ENCODE results near the gene NDUFAF2. TPM values are rescaled to one million over a fixed set of nuclear protein-coding genes. Genes with fewer than 3 reads are reported as not detected.

The NDUFAF2 gene
- total RNA-seq, 1 experiment from 2014 or later: 120 TPM

- DNase-seq (ENCODE audit: unreplicated experiment): no peak
- POLR2A ChIA-PET: interaction anchor here (0.7 kb wide), 1 partner anchor 20 kb away, joined by 3 read pairs; no protein-coding TSS in a partner anchor
- H3K36me3 Mint-ChIP-seq (ENCODE audit: insufficient read depth, unreplicated experiment): peaks cover 7% of the 10 kb centered on the region
- no peaks in the 10 kb centered on the region for H3K4me1 Mint-ChIP-seq (ENCODE audit: insufficient read depth, unreplicated experiment)
- no peak overlapping the region for H3K4me3 Mint-ChIP-seq (ENCODE audit: unreplicated experiment)
- H3K9me3 Mint-ChIP-seq (ENCODE audit: unreplicated experiment): peaks cover 11% of the 10 kb centered on the region
- intact Hi-C loops (cut with micrococcal nuclease): no loop called here
- CTCF ChIA-PET: interaction anchor here (0.5 to 1.5 kb wide), 2 partner anchors 61 to 307 kb away, joined by 3 to 5 read pairs; no protein-coding TSS in a partner anchor
- no peaks in the 10 kb centered on the region for H3K27me3 Mint-ChIP-seq (ENCODE audit: insufficient read depth, unreplicated experiment)
- no peak for TF ChIP-seq CTCF (IDR thresholded peaks at IDR 0.05; ENCODE audit: unreplicated experiment)
- no TSS peak for BruUV-seq (replicated peaks)
- no peak overlapping the region for H3K27ac Mint-ChIP-seq (ENCODE audit: low read depth, unreplicated experiment)
Observed at GRCh38 chr5:60993875-60994571, 49.0 kb downstream of the NDUFAF2 start.

GRCh38 chr5:60996368-60996767 lies 51.4 kb downstream of the NDUFAF2 start:
- no peak for TF ChIP-seq CTCF (IDR thresholded peaks at IDR 0.05; ENCODE audit: unreplicated experiment)
- Mint-ChIP-seq H3K4me1 (ENCODE audit: insufficient read depth, unreplicated experiment) (peaks cover 6% of the 10 kb centered on the region), H3K9me3 (ENCODE audit: unreplicated experiment) (no peaks in the 10 kb centered on the region), H3K27me3 (ENCODE audit: insufficient read depth, unreplicated experiment) (no peaks in the 10 kb centered on the region), H3K4me3 (ENCODE audit: unreplicated experiment) (no peak overlapping the region), H3K27ac (ENCODE audit: low read depth, unreplicated experiment) (no peak overlapping the region), H3K36me3 (ENCODE audit: insufficient read depth, unreplicated experiment) (peaks cover 7% of the 10 kb centered on the region)
- BruUV-seq (replicated peaks): no TSS peak
- DNase-seq (ENCODE audit: unreplicated experiment): no peak
- ChIA-PET CTCF (interaction anchor here (0.6 to 1.0 kb wide), 3 partner anchors 15 to 129 kb away, joined by 3 to 4 read pairs (median 3); no protein-coding TSS in a partner anchor), POLR2A (no interaction called here)
- intact Hi-C loops (cut with micrococcal nuclease): no loop called here

- Mint-ChIP-seq H3K9me3 (ENCODE audit: unreplicated experiment) (no peaks in the 10 kb centered on the region), H3K27ac (ENCODE audit: low read depth, unreplicated experiment) (no peak overlapping the region), H3K4me1 (ENCODE audit: insufficient read depth, unreplicated experiment) (peaks cover 6% of the 10 kb centered on the region), H3K4me3 (ENCODE audit: unreplicated experiment) (no peak overlapping the region), H3K27me3 (ENCODE audit: insufficient read depth, unreplicated experiment) (no peaks in the 10 kb centered on the region), H3K36me3 (ENCODE audit: insufficient read depth, unreplicated experiment) (peaks cover 5% of the 10 kb centered on the region)
- intact Hi-C loops (cut with micrococcal nuclease): no loop called here
- POLR2A ChIA-PET: interaction anchor here (0.7 to 1.0 kb wide), 2 partner anchors 10 to 51 kb away, joined by 3 read pairs; no protein-coding TSS in a partner anchor
- no peak for DNase-seq (ENCODE audit: unreplicated experiment)
- TF ChIP-seq CTCF (IDR thresholded peaks at IDR 0.05; ENCODE audit: unreplicated experiment): no peak
- CTCF ChIA-PET: interaction anchor here (0.6 kb wide), 1 partner anchor 36 kb away, joined by 4 read pairs; no protein-coding TSS in a partner anchor
- BruUV-seq (replicated peaks): no TSS peak
Observed at GRCh38 chr5:60997721-60998120, 52.7 kb downstream of the NDUFAF2 start.

GRCh38 chr5:61000887-61001286 lies 55.9 kb downstream of the NDUFAF2 start:
- intact Hi-C loops (cut with micrococcal nuclease): no loop called here
- ChIA-PET POLR2A (interaction anchor here (1.5 kb wide), 1 partner anchor 20 kb away, joined by 3 read pairs; no protein-coding TSS in a partner anchor), CTCF (no interaction called here)
- H3K9me3 Mint-ChIP-seq (ENCODE audit: unreplicated experiment): no peaks in the 10 kb centered on the region
- H3K27ac Mint-ChIP-seq (ENCODE audit: low read depth, unreplicated experiment): no peak overlapping the region
- H3K27me3 Mint-ChIP-seq (ENCODE audit: insufficient read depth, unreplicated experiment): no peaks in the 10 kb centered on the region
- no peak overlapping the region for H3K4me3 Mint-ChIP-seq (ENCODE audit: unreplicated experiment)
- H3K4me1 Mint-ChIP-seq (ENCODE audit: insufficient read depth, unreplicated experiment): peaks cover 6% of the 10 kb centered on the region
- no peaks in the 10 kb centered on the region for H3K36me3 Mint-ChIP-seq (ENCODE audit: insufficient read depth, unreplicated experiment)
- TF ChIP-seq CTCF (IDR thresholded peaks at IDR 0.05; ENCODE audit: unreplicated experiment): no peak
- BruUV-seq (replicated peaks): no TSS peak
- DNase-seq (ENCODE audit: unreplicated experiment): no peak
